Measurements from ENCODE around the gene CCNG2. TPM values are rescaled to one million over a fixed set of nuclear protein-coding genes. Genes with fewer than 3 reads are reported as not detected.

Gene CCNG2
- total and polyA plus RNA-seq, 10 of the 15 experiments (the other 5 are each of a cell fraction or from before 2014, with no cell fraction given), result 1.9 to 70.6 (median 5.9) TPM

DNA sequence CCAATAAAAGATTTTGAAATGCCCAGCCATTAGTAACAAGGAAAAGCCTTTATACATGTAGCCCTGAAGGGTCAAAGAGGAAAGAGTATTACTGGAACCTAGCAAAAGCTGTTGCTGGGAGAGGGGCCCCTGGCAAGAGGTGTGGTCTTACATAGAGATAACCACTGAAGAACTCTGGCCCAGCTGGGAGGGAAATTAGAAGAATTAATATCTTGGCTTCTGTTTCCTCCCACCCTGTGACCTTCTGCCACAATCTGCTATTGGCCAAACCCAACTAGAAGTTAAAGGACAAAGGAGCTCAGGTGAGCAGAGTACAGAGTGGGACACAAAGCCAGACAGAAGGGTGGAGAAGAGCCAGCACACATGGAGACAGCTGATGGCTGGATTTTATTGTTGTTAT, 39.3 kb upstream of the CCNG2 start:
- no peaks in the 10 kb centered on the region for H3K4me1 ChIP-seq (ENCODE audit: control insufficient read depth, insufficient read depth, low read length)
- ChIA-PET RAD21 (ENCODE audit: unreplicated experiment) (no interaction called here), POLR2A (interaction anchor here (0.5 kb wide), 1 partner anchor 1146 kb away, joined by 3 read pairs; no protein-coding TSS in a partner anchor), SMC1A (ENCODE audit: uncharacterized antibody, unreplicated experiment) (interaction anchor here (1.1 to 2.4 kb wide), 2 partner anchors 19 to 86 kb away, joined by 3 to 5 read pairs; no protein-coding TSS in a partner anchor), CTCF (interaction anchor here (0.6 kb wide), 1 partner anchor 86 kb away, joined by 4 read pairs; no protein-coding TSS in a partner anchor)
- ATAC-seq (no peak), DNase-seq (ENCODE audit: low read depth, low spot score) (no peak), FAIRE-seq (no peak)
- intact Hi-C loops (cut with micrococcal nuclease; ENCODE audit: unreplicated experiment) (no loop called here), in situ Hi-C loops (cut with MboI) (no loop called here)
- H3K27ac ChIP-seq (ENCODE audit: control insufficient read depth, insufficient read depth), result no peak overlapping the region
- H3K4me3 ChIP-seq, result no peak overlapping the region
- no peak overlapping the region for H2AFZ ChIP-seq (ENCODE audit: control insufficient read depth, low read depth, low read length)
- no TSS peak for BruUV-seq (replicated peaks)
- no peaks in the 10 kb centered on the region for H3K79me2 ChIP-seq (ENCODE audit: control insufficient read depth, insufficient read depth, low read length)
- H3K4me2 ChIP-seq (ENCODE audit: control insufficient read depth, insufficient read depth), result no peak overlapping the region
- H3K36me3 ChIP-seq (ENCODE audit: control insufficient read depth in 2 of 2, insufficient read depth in 2 of 2, low read length in 1 of 2), result no peaks in the 10 kb centered on the region
- no peaks in the 10 kb centered on the region for H3K27me3 ChIP-seq (replicated peaks in 1 of 2; ENCODE audit: control insufficient read depth in 2 of 2, insufficient read depth in 2 of 2, low read length in 1 of 2)
- H3K9ac ChIP-seq (ENCODE audit: control insufficient read depth, insufficient read depth, low read length), result no peak overlapping the region
- H3K9me3 ChIP-seq (replicated peaks; ENCODE audit: control insufficient read depth, insufficient read depth, low read length), result no peaks in the 10 kb centered on the region
- H4K20me1 ChIP-seq (ENCODE audit: control insufficient read depth, insufficient read depth), result no peaks in the 10 kb centered on the region
- TF ChIP-seq CEBPZ (IDR thresholded peaks at IDR 0.05; ENCODE audit: low read depth, low read length) (no peak), REST (IDR thresholded peaks at IDR 0.05; ENCODE audit: low read depth, low read length) (no peak), BRCA1 (IDR thresholded peaks at IDR 0.05; ENCODE audit: low read depth, low read length) (no peak), SREBF2 (IDR thresholded peaks at IDR 0.05; ENCODE audit: low read length) (no peak), ZZZ3 (IDR thresholded peaks at IDR 0.05; ENCODE audit: control insufficient read depth, insufficient read length, low read depth) (no peak), FOXM1 (IDR thresholded peaks at IDR 0.05; ENCODE audit: low read depth, low read length) (no peak), RAD21 (IDR thresholded peaks at IDR 0.05; ENCODE audit: insufficient read depth, low read depth, low read length) (no peak), PML (IDR thresholded peaks at IDR 0.05; ENCODE audit: low read length) (no peak)
- TF ChIP-seq, protein P1, sequence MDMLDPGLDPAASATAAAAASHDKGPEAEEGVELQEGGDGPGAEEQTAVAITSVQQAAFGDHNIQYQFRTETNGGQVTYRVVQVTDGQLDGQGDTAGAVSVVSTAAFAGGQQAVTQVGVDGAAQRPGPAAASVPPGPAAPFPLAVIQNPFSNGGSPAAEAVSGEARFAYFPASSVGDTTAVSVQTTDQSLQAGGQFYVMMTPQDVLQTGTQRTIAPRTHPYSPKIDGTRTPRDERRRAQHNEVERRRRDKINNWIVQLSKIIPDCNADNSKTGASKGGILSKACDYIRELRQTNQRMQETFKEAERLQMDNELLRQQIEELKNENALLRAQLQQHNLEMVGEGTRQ (IDR thresholded peaks at IDR 0.05; ENCODE audit: borderline replicate concordance, low read depth, low read length), result no peak

All from GM12878 (cell line).